RWPE1 (cell line): ENCODE measurements around the gene BMP8B.
A peak's percentile ranks its signal among the peaks of the same experiment; 100 is the strongest.
"Not testable (repeated sequence)": the region's sequence is repeated elsewhere in the genome, so short reads cannot be mapped to it uniquely, and the experiment has no call there.

Experiments
- CTCF ChIA-PET: fragments of 350-600 bp; sonication (Branson Sonifier 250); formaldehyde crosslinking; extraction: SDS; loops from one replicate; lab custom pipeline; 2021; lab: Yijun Ruan, JAX
- POLR2A ChIA-PET: fragments of 400-600 bp; formaldehyde crosslinking; extraction: SDS; loops from one replicate; lab custom pipeline; 2020; ENCODE audit warnings: antibody characterized with exemption; ENCODE audit not compliant: low non-redundant PET; lab: Yijun Ruan, JAX
- DNase-seq: peaks from one replicate; pipeline ENCODE4 v3.0.0; 2012; ENCODE audit warnings: low spot score
- H3K27ac ChIP-seq: fragments of 450-650 bp; 2 replicates; pipeline ENCODE4 v1.5.1; 2017
- TF ChIP-seq, protein P1 (sequence below): fragments of 450-650 bp; conservative IDR thresholded peaks from 2 replicates; pipeline ENCODE4 v1.5.1; 2017; ENCODE audit warnings: low read depth, mild to moderate bottlenecking

The BMP8B gene

DNA sequence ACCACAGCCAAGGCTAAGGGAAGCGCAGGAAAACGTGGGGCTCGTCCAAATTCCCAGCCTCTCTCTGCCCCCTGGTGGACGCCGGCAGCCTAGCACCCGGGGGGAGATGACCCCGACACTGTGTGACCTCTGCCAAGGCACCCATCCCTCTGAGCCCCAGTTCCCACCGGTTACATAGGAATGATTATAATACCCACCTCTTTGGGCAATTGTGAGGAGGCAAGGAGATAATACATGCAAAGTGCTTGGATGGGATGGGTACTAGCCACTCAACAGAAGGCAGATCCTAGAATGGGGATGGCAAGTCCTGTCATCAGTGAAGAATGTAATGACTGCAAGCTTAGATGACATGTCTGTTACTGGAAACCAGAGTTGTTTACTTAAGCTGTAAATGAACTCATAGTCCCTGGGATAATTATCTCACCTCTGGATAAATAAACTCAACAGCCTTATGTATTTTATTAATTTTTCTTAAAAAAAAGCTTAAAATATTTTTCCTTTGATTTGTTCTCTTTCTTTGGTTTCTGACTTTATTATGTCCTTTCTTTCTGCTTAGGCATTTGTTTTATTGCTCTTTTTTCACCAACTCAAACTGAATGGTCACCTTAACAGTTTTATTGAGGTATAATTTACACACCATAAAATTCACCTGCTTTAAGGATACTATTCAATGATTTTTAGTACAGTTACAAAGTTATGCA is 11.3 kb upstream of the BMP8B start:
- DNase-seq: peak; percentile 95
- peak overlapping the region; percentile 66 for H3K27ac ChIP-seq
- POLR2A ChIA-PET: no interaction called here
- CTCF ChIA-PET: interaction anchor here (0.5 to 1.1 kb wide), 6 partner anchors 11 to 842 kb away, joined by 3 to 4 read pairs (median 3); partner anchors contain the start of gene BMP8B
- TF ChIP-seq, protein P1, sequence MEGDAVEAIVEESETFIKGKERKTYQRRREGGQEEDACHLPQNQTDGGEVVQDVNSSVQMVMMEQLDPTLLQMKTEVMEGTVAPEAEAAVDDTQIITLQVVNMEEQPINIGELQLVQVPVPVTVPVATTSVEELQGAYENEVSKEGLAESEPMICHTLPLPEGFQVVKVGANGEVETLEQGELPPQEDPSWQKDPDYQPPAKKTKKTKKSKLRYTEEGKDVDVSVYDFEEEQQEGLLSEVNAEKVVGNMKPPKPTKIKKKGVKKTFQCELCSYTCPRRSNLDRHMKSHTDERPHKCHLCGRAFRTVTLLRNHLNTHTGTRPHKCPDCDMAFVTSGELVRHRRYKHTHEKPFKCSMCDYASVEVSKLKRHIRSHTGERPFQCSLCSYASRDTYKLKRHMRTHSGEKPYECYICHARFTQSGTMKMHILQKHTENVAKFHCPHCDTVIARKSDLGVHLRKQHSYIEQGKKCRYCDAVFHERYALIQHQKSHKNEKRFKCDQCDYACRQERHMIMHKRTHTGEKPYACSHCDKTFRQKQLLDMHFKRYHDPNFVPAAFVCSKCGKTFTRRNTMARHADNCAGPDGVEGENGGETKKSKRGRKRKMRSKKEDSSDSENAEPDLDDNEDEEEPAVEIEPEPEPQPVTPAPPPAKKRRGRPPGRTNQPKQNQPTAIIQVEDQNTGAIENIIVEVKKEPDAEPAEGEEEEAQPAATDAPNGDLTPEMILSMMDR: peak; percentile 73

DNA sequence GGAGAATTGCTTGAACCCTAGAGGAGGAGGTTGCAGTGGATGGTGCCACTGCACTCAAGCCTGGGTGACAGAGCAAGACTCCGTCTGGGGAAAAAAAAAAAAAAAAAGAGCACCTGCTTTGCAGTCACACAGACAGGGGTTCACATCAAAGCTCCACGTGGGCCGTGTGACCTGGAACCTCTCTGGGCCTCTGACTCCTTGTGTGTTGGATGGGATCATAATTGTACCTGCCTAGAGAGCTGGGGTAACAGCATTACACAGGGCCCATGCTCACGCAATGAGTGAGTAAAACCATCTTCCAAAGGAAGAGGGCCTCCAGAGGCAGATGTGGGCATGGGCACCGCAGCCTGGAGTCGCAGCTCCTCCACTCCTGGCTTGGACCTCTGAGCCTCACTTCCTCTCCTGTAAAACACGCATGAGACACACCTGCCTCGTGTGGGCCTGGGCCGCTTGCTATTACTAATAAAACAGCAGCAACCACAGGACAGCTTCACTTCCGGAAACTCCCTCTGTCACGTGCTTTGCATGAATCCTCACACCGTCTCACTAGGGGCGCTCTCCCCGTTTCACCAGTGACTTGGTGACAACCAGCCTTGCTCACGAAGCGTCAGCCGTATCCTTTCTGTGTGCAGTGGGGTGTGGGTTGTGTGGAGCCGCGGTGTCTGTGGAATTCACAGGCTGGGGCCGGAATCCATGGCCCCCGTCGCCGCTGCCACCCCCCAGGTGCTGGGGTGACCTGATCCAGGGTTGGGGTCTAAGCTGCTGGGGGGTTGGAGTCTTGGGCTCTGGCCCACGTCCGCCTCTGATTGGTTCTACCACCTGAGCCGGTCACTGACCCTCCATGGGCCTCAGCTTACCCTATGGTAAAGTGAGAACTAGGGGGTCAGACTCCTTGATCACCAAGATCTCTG is 10.4 kb upstream of the BMP8B start:
- peak overlapping the region; percentile 66 for H3K27ac ChIP-seq
- POLR2A ChIA-PET: interaction anchor here (0.6 kb wide), 1 partner anchor 10 kb away, joined by 4 read pairs; no protein-coding TSS in a partner anchor
- DNase-seq: peak; percentile 50
- CTCF ChIA-PET: interaction anchor here (0.6 to 1.1 kb wide), 4 partner anchors 10 to 169 kb away, joined by 3 to 4 read pairs (median 4); partner anchors contain the start of gene BMP8B

DNA sequence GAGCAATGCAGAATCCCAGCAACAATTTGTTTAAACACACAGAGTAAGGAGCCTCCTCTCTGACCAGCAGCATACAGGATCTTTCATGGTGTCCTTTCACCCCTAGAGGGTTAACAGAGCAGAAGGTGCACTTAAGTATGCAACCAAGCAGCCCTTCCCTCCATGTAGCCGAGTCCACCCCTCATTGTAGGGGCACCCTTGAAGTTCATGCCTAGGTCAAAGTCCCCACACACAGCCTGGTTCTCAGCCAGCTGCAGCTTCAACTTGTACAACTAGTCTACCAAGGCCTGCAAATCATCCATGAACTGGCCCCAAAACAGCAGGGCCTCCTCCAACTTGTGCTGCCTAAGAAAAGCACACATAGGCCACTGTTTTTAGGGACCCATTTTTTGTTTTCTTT is 7.0 kb upstream of the BMP8B start:
- ChIA-PET CTCF (no interaction called here), POLR2A (interaction anchor here (0.6 kb wide), 2 partner anchors 106 to 137 kb away, joined by 3 to 4 read pairs; no protein-coding TSS in a partner anchor)
- no peak for DNase-seq
- no peak overlapping the region for H3K27ac ChIP-seq
- TF ChIP-seq, protein P1: no peak

DNA sequence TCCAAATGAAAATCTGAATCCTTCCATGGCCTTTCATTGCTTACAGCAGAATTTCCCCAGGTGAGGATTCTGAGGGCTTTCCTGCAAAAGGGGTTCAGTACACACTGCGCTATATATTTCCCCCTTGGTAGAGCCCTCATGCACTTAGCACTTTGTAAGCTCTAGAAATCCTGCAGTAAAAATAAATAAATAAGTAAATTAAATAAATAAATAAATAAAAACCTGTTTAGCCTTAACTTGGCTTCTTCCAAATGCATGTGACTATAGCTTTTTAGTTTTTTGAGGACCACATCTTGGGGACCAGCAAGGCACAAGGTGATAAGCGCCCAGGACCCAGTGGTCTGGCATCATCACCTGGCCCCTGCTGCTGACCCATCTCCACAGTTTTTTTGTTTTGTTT is 3.2 kb upstream of the BMP8B start:
- POLR2A ChIA-PET: no interaction called here
- TF ChIP-seq, protein P1: no peak
- CTCF ChIA-PET: no interaction called here
- DNase-seq: no peak
- H3K27ac ChIP-seq: no peak overlapping the region

DNA sequence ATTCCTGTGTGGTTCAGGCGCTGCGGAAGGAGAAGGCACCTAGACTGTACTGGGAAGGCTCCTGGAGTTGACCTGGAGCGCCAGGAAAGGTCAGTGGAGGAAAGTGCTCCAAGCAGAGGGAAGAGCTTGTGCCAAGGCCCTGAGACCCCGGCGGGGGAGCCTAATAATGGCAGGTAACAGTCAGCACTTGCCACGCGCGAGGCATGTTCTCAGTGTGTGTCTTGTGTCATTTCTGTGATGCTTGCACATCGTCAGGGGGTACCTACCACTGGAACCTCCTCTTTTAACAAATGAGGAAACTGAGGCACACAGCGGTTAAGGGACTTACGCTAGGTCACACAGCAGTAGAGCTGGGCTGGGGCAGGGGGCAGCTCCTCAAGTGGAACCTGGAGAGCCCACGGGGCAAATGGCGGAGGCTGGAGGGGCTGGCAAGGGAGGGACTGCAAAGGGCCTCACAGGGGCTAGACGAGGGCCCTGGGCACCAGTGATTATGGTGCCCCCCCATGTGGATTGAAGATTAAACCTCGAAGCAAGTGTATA is 976 bp upstream of the BMP8B start:
- no peak overlapping the region for H3K27ac ChIP-seq
- ChIA-PET POLR2A (interaction anchor here (0.5 kb wide), 1 partner anchor 9 kb away, joined by 4 read pairs; no protein-coding TSS in a partner anchor), CTCF (interaction anchor here (0.6 to 1.1 kb wide), 3 partner anchors 9 to 183 kb away, joined by 3 to 4 read pairs (median 3); no protein-coding TSS in a partner anchor)
- no peak for DNase-seq
- TF ChIP-seq, protein P1: no peak

DNA sequence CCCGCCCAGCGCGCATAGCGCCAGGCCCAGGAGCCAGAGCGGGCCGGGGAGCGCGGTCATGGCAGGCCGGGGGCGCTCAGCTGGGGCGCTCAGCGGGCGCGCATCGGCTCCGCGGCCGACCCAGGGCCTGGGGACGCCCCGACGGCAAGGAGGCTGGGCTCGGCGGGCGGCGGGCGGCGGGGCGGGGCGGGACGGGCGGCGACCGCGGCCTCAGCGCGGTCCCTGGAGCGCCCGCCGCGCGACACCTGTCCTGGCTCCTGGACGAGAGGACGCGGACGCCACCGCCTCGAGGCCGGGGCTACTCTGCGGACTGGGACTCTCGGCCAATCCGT is 273 bp downstream of the BMP8B start:
- TF ChIP-seq, protein P1: no peak
- ChIA-PET POLR2A (interaction anchor here (1.0 kb wide), 1 partner anchor 49 kb away, joined by 3 read pairs; the partner anchor contains the start of gene PPIE), CTCF (interaction anchor here (0.6 kb wide), 1 partner anchor 214 kb away, joined by 4 read pairs; no protein-coding TSS in a partner anchor)
- DNase-seq: no peak
- H3K27ac ChIP-seq: no peak overlapping the region

- not testable (repeated sequence) for DNase-seq, H3K27ac ChIP-seq
- ChIA-PET CTCF (interaction anchor here (0.6 kb wide), 1 partner anchor 214 kb away, joined by 4 read pairs; no protein-coding TSS in a partner anchor), POLR2A (interaction anchor here (1.0 kb wide), 1 partner anchor 49 kb away, joined by 3 read pairs; the partner anchor contains the start of gene PPIE)
Observed at GRCh38 chr1:39787964-39788363, 701 bp downstream of the BMP8B start.
